WERI-Rb-1 (cell line): ENCODE results near the gene RBM44.
A peak's percentile ranks its signal among the peaks of the same experiment; 100 is the strongest.

Experiments used
- DNase-seq: peaks from one replicate; pipeline ENCODE4 v3.0.0-alpha.2; 2020
- H3K27ac ChIP-seq: fragments of 250-450 bp; sonication (Bioruptor Pico); 2 replicates; pipeline ENCODE4 v1.5.1; 2020; ENCODE audit warnings: mild to moderate bottlenecking, moderate library complexity
- H3K27me3 ChIP-seq: fragments of 250-450 bp; sonication (Bioruptor Pico); 2 replicates; pipeline ENCODE4 v1.5.1; 2021; ENCODE audit warnings: mild to moderate bottlenecking, low read depth, moderate library complexity; ENCODE audit not compliant: insufficient read depth, severe bottlenecking
- H3K36me3 ChIP-seq: fragments of 250-450 bp; sonication (Bioruptor Pico); 2 replicates; pipeline ENCODE4 v1.5.1; 2020; ENCODE audit warnings: mild to moderate bottlenecking, moderate library complexity
- H3K4me3 ChIP-seq: 2 replicates; pipeline ENCODE4 v1.5.1; 2011; ENCODE audit warnings: low read depth, mild to moderate bottlenecking, control low read depth, low read length
- H3K9me3 ChIP-seq: fragments of 250-450 bp; sonication (Bioruptor Pico); 2 replicates; pipeline ENCODE4 v1.5.1; 2021; ENCODE audit warnings: mild to moderate bottlenecking, moderate library complexity; ENCODE audit not compliant: severe bottlenecking
- TF ChIP-seq, protein P1 (sequence below): IDR thresholded peaks from 2 replicates; pipeline ENCODE4 v1.5.1; 2011; ENCODE audit warnings: low read depth, mild to moderate bottlenecking, control low read depth, inconsistent platforms, low read length

Gene RBM44

DNA sequence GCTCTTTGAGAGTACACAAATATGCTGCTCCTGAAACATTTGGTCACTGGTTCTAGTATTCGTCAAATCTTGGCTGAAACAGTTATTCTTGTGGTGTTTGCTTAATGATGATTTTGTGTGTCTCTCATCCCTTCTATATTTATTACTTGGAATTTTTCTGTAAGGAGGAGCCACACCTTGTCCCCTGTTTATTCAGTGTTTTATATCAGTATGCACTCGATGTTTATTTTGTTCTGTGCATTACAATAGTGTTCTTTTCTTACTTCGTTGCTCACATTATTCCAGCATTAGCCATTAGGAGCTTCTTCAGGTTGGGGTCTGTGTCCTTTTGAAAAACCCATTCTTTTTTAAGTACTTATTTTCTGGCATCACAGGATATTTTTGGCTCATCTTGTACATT is 55.7 kb downstream of the RBM44 start:
- TF ChIP-seq, protein P1, sequence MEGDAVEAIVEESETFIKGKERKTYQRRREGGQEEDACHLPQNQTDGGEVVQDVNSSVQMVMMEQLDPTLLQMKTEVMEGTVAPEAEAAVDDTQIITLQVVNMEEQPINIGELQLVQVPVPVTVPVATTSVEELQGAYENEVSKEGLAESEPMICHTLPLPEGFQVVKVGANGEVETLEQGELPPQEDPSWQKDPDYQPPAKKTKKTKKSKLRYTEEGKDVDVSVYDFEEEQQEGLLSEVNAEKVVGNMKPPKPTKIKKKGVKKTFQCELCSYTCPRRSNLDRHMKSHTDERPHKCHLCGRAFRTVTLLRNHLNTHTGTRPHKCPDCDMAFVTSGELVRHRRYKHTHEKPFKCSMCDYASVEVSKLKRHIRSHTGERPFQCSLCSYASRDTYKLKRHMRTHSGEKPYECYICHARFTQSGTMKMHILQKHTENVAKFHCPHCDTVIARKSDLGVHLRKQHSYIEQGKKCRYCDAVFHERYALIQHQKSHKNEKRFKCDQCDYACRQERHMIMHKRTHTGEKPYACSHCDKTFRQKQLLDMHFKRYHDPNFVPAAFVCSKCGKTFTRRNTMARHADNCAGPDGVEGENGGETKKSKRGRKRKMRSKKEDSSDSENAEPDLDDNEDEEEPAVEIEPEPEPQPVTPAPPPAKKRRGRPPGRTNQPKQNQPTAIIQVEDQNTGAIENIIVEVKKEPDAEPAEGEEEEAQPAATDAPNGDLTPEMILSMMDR = no peak
- no peak for DNase-seq
- Histone ChIP-seq H3K9me3 (no peaks in the 10 kb centered on the region), H3K27me3 (no peaks in the 10 kb centered on the region), H3K27ac (no peak overlapping the region), H3K36me3 (no peaks in the 10 kb centered on the region), H3K4me3 (no peak overlapping the region)

DNA sequence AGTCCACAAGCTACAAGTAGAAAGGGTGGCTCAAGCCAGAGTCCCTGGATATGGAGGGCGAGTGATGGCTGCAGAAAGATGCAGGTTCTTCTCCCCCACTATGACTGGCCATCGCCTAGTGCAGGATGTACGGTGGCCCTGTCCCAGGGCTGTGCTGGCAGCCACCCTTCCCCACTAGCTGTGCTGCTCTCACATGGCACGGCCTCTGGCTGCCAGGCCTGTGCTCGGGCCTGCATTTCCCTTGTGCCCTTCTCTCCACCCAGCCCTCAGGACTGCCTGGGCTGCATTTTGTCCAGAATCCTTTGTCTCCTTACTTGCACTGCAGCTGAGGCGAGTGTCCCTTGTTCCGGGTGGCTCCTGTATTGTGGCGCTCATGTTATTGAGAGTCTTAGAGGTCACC is 59.2 kb downstream of the RBM44 start:
- no peak overlapping the region for H3K4me3 ChIP-seq
- H3K27me3 ChIP-seq = no peaks in the 10 kb centered on the region
- H3K27ac ChIP-seq = no peak overlapping the region
- H3K9me3 ChIP-seq = no peaks in the 10 kb centered on the region
- TF ChIP-seq, protein P1 = no peak
- H3K36me3 ChIP-seq = no peaks in the 10 kb centered on the region
- DNase-seq = no peak

DNA sequence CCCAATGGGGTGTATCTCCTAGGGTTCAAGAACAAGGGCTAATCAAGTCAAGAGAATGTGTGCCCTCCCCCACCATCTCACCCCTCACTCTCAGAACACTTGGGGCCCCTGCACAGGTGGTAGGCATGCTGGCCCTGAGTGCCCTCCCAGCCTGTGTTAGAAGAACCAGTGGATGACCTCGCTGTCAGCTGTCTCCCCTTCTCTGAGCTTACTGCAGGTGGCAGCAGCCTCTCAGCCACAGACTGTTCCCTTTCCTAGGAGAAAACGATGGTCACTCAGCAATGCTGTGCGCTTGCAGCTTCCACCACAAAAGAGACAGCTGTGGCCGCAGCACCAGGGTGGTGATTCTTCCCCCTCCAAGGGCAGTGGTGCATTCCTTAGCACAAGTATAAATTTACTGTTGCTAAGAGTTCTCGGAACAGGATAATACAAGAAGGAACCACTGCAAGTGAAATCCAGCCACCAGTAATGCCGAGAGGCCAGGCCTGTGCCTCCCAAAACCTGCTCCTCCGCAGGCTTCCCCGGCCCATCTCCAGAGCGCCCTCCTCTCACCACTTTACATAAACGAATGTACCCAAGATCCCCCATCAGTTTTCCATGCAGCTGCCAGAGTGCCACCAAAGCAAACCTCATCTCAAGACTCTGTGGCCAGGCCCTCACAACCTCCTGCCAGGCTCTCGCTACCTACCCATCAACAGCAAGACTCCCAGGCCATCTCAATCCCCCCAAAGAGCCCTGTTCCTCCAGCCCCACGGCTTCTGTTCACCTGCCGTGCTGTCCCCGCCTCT is 59.9 kb downstream of the RBM44 start:
- TF ChIP-seq, protein P1 = peak; percentile 95
- Histone ChIP-seq H3K4me3 (no peak overlapping the region), H3K9me3 (no peaks in the 10 kb centered on the region), H3K36me3 (no peaks in the 10 kb centered on the region), H3K27ac (no peak overlapping the region), H3K27me3 (no peaks in the 10 kb centered on the region)
- DNase-seq = peak; percentile 81

DNA sequence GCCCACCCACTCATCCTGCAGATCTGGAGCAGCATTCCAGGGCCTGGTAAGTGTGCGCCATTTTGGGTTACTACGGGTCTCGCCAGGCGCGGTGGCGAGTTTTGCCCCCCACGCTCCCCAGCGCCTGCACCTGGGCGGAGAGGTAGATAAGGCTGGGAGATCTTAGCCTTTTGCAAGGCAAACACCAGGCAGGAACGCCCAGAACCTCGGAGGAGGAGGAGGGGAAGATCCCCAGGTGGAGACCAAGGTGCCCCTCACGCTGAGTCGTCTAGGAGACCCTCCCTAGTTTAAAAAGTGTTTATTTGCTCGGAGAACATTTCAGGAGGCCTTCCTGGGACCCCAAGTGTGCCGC is 60.5 kb downstream of the RBM44 start:
- Histone ChIP-seq H3K4me3 (no peak overlapping the region; the same call in none of the 2 replicates), H3K27ac (no peak overlapping the region), H3K36me3 (no peaks in the 10 kb centered on the region), H3K9me3 (no peaks in the 10 kb centered on the region), H3K27me3 (no peaks in the 10 kb centered on the region)
- DNase-seq = no peak
- TF ChIP-seq, protein P1 = no peak

DNA sequence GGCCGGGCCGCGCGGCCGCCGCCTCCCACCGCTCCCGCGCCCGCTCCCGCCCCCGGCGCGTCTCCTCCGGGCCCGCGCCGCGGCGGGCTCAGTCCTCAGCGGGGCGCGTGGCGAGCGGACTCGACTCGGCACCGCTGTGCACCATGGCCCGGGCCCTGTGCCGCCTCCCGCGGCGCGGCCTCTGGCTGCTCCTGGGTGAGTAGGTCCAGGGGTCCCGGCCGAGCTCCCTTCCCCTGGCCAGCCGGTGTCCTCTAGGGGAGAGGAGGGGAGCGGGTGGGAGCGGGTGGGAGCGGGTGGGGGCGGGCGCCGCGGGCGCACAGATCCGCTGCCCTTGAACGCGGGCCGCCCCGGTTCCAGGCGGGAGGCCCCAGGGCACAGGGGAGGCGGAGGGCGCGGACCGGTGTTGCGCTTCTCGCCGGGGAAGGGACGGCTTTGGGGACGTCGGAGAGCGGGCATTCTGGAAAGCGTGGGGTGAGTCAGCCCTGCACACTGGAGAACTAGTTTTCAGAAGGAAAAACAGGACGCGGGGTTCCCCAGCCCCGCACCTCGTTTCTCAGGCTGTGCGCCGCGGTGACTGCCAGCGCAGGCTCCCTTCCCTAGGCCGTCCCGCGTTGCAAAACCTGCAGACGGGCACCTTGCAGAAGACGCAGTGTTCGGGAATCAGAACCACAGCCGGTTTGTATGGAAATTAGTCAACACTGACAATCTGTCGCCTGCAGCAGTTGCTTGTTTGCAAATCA is 61.1 kb downstream of the RBM44 start, which contains the start of gene RAMP1:
Gene RAMP1 (plus strand): TSS at position 91 of the 740 bp plus-strand sequence. CDS start 53 bp downstream, at position 144.
- no peak within 1 kb of the TSS; the same call in 1 of the 2 replicates for H3K27ac ChIP-seq
- DNase-seq = no peak
- H3K9me3 ChIP-seq = no peaks in the 10 kb centered on the region
- H3K36me3 ChIP-seq = no peaks in the 10 kb centered on the region
- peak within 1 kb of the TSS; percentile 36 for H3K4me3 ChIP-seq
- no peaks in the 10 kb centered on the region for H3K27me3 ChIP-seq
- TF ChIP-seq, protein P1 = no peak
